ENCODE data around the gene SLFN5. TPM values are rescaled to one million over a fixed set of nuclear protein-coding genes. Genes with fewer than 3 reads are reported as not detected.

The SLFN5 gene
- total and polyA plus RNA-seq, 2 of the 13 experiments (the other 11 are each of a cell fraction or from before 2014, with no cell fraction given) = 0.25 to 0.35 TPM

DNA sequence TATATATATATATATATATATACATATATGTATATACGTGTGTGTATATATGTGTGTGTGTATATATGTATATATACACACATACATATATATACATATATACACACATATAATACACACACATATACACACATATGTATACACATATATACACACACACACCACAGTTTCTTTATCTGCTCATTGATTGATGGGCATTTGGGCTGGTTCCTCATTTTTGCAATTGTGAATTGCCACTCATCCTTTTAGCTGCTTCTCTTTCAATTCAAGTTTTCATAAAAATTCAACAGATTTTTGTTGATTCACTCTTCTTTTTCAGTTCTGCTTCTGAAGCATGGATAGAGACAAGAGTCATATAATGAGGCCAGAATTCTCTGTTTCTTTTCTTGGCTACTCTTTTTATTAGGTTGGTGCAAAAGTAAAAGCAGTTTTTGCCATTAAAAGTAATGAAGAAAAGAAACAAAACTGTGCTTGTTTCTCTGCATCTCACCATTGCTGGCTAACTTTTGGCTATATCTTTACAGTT lies 44.5 kb downstream of the SLFN5 start:
- intact Hi-C loops (cut with micrococcal nuclease; ENCODE audit: unreplicated experiment) = no loop called here
- in situ Hi-C loops (cut with HindIII; ENCODE audit: extremely low pct_ligation_motif_present, low pct_unique_long_range_greater_than_20kb) = no loop called here

DNA sequence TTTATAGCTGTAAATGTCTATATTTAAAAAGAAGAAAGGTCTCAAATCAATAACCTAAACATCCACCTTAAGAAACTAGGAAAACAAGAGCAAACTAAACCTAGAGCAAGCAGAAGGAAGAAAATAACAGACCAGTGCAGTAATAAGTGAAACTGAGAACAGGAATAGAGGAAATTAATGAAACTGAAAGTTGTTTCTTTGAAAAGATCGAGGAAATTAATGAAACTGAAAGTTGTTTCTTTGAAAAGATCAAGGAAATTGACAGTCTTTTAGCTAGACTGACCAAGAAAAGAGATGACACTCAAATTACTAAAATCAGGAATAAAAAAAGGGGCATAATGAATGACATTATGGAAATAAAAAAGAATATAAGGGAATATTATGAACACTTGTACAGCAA lies 46.4 kb downstream of the SLFN5 start:
- CTCF ChIA-PET (ENCODE audit: low intra/inter-chr PET ratio, low total read pairs) = no interaction called here
- 0% methylated on average over 1 of the region's 1 CpG for WGBS (ENCODE audit: low lambda C conversion rate)
- Histone ChIP-seq H3K27ac (ENCODE audit: extremely low read length, insufficient read depth, low read length) (no peak overlapping the region), H3K9me3 (ENCODE audit: low read length) (no peaks in the 10 kb centered on the region), H3K4me2 (ENCODE audit: low read depth, low read length) (no peak overlapping the region), H3K4me3 (replicated peaks in 1 of 3; ENCODE audit: insufficient read depth in 1 of 3, low read depth in 2 of 3, low read length in 3 of 3) (no peak overlapping the region), H3K36me3 (replicated peaks in 1 of 2; ENCODE audit: control insufficient read depth in 1 of 2, insufficient read depth in 2 of 2, low read length in 2 of 2) (no peaks in the 10 kb centered on the region), H3K79me2 (ENCODE audit: insufficient read depth, low read length) (no peaks in the 10 kb centered on the region), H3K4me1 (ENCODE audit: insufficient read depth, low read length) (no peaks in the 10 kb centered on the region), H2AFZ (ENCODE audit: low read length) (no peak overlapping the region), H3K27me3 (ENCODE audit: control insufficient read depth in 1 of 2, insufficient read depth in 2 of 2, low read length in 2 of 2) (no peaks in the 10 kb centered on the region; a peak in 1 of 5 replicates), H3K9ac (ENCODE audit: insufficient read depth, low read depth, low read length) (no peak overlapping the region), H4K20me1 (ENCODE audit: insufficient read depth, low read length) (no peaks in the 10 kb centered on the region)
- POLR2A ChIA-PET = no interaction called here
- DNase-seq (ENCODE audit: low spot score) (no peak), ATAC-seq (no peak), FAIRE-seq (no peak)
- intact Hi-C loops (cut with micrococcal nuclease; ENCODE audit: unreplicated experiment) = no loop called here
- no TSS peak for BruUV-seq (replicated peaks)
- in situ Hi-C loops (cut with HindIII; ENCODE audit: extremely low pct_ligation_motif_present, low pct_unique_long_range_greater_than_20kb) = no loop called here
- no peak for TF ChIP-seq FOXA3 (CRISPR knock-in tag; IDR thresholded peaks at IDR 0.05)

More for the DNA sequence above, 44.5 kb downstream of the SLFN5 start:
- H2AFZ ChIP-seq (ENCODE audit: low read length) = no peak overlapping the region
- ChIA-PET POLR2A (no interaction called here), CTCF (ENCODE audit: low intra/inter-chr PET ratio, low total read pairs) (no interaction called here)
- WGBS (ENCODE audit: low lambda C conversion rate) = 0% methylated on average over 1 of the region's 1 CpG
- no peak overlapping the region for H3K4me2 ChIP-seq (ENCODE audit: low read depth, low read length)
- H3K36me3 ChIP-seq (replicated peaks in 1 of 2; ENCODE audit: control insufficient read depth in 1 of 2, insufficient read depth in 2 of 2, low read length in 2 of 2) = no peaks in the 10 kb centered on the region
- no peaks in the 10 kb centered on the region for H3K79me2 ChIP-seq (ENCODE audit: insufficient read depth, low read length)
- H3K27me3 ChIP-seq (ENCODE audit: control insufficient read depth in 1 of 2, insufficient read depth in 2 of 2, low read length in 2 of 2) = no peaks in the 10 kb centered on the region; a peak in 1 of 5 replicates
- BruUV-seq (replicated peaks) = no TSS peak
- H4K20me1 ChIP-seq (ENCODE audit: insufficient read depth, low read length) = no peaks in the 10 kb centered on the region
- H3K9me3 ChIP-seq (ENCODE audit: low read length) = no peaks in the 10 kb centered on the region
- H3K27ac ChIP-seq (ENCODE audit: extremely low read length, insufficient read depth, low read length) = no peak overlapping the region
- no peak overlapping the region for H3K4me3 ChIP-seq (replicated peaks in 1 of 3; ENCODE audit: insufficient read depth in 1 of 3, low read depth in 2 of 3, low read length in 3 of 3)
- FAIRE-seq (no peak), DNase-seq (ENCODE audit: low spot score) (no peak), ATAC-seq (no peak)
- TF ChIP-seq, protein P1, sequence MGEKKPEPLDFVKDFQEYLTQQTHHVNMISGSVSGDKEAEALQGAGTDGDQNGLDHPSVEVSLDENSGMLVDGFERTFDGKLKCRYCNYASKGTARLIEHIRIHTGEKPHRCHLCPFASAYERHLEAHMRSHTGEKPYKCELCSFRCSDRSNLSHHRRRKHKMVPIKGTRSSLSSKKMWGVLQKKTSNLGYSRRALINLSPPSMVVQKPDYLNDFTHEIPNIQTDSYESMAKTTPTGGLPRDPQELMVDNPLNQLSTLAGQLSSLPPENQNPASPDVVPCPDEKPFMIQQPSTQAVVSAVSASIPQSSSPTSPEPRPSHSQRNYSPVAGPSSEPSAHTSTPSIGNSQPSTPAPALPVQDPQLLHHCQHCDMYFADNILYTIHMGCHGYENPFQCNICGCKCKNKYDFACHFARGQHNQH (CRISPR knock-in tag; IDR thresholded peaks at IDR 0.05) = no peak
- TF ChIP-seq ZNF143 (CRISPR knock-in tag; IDR thresholded peaks at IDR 0.05) (no peak), ZNF629 (CRISPR knock-in tag; conservative IDR thresholded peaks at IDR 0.05) (no peak), ZNF766 (CRISPR knock-in tag; IDR thresholded peaks at IDR 0.05; ENCODE audit: borderline replicate concordance) (no peak)
- TF ChIP-seq, protein P2, sequence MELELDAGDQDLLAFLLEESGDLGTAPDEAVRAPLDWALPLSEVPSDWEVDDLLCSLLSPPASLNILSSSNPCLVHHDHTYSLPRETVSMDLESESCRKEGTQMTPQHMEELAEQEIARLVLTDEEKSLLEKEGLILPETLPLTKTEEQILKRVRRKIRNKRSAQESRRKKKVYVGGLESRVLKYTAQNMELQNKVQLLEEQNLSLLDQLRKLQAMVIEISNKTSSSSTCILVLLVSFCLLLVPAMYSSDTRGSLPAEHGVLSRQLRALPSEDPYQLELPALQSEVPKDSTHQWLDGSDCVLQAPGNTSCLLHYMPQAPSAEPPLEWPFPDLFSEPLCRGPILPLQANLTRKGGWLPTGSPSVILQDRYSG (CRISPR knock-in tag; IDR thresholded peaks at IDR 0.05) = no peak
- no peak overlapping the region for H3K9ac ChIP-seq (ENCODE audit: insufficient read depth, low read depth, low read length)
- H3K4me1 ChIP-seq (ENCODE audit: insufficient read depth, low read length) = no peaks in the 10 kb centered on the region
